HG03558 (cell line): ENCODE measurements around the gene RCOR1.

Experiments
- ATAC-seq: cut with Tn5 transposase; IDR thresholded peaks from one replicate; pipeline ENCODE4 v1.9.1; 2021; ENCODE audit warnings: moderate number of reproducible peaks; ENCODE audit not compliant: unreplicated experiment; ENCODE audit errors: extremely low read depth

Gene RCOR1

DNA sequence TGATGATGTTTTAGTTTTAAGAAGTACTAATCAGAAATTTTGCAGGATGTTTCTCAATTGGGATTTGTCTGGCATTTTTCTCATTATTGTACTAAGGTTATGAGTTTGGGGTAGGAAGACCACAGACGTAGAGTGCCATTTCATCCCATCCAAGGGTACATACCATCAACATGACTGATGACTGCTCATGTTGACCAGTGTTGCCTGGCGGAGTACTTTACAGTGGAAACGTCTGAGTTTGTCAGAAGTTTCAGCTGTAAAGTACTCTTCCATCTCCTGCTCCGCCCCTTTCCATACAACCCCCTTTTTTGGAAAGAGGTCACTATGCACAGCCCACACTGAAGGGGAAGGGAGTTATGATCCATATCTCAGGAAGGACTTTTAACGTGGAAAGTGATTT lies 74.2 kb downstream of the RCOR1 start:
- no peak for ATAC-seq

GRCh38 chr14:102667703-102668102 lies 75.3 kb downstream of the RCOR1 start:
- ATAC-seq, result no peak

- ATAC-seq, result no peak
Measured at GRCh38 chr14:102668291-102668873, 75.9 kb downstream of the RCOR1 start.

GRCh38 chr14:102671410-102671809 lies 79.0 kb downstream of the RCOR1 start:
- no peak for ATAC-seq

DNA sequence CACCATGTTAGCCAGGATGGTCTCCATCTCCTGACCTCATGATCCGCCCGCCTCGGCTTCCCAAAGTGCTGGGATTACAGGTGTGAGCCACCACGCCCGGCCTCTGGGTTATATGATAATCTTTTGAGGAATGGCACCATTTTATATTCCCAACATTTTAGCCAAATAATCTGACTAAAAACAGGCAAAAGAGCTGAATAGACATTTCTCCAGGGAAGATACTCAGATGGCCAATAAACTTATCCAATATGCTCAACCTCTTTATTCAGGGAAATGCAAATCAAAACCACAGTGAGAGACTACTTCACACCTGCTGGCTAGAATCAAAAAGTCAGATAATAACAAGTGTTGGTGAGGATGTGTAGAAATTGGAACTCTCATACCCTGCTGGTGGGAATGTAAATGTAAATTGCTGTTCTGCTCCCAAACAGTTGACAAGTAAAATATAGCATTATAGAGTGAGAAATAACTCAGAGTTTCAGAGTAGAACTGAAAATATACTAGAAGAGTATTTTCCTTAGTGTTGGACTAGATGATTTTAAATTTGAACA lies 80.0 kb downstream of the RCOR1 start:
- ATAC-seq, result no peak

GRCh38 chr14:102675396-102675795 lies 82.9 kb downstream of the RCOR1 start:
- no peak for ATAC-seq

DNA sequence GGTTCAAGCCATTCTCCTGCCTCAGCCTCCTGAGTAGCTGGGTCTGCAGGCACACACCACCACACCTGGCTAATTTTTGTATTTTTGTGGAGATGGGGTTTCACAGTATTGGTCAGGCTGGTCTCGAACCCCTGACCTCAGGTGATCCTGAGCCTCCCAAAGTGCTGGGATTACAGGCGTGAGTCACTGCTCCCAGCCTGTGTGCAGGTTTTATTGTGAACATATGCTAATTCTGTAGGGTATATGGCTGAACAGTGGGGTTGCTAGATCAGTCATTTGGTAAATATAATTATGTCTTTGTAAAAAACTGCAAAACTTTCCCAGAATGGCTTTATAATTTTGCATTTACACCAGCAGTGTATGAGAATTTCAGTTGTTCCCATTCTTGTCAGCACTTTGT lies 85.9 kb downstream of the RCOR1 start:
- ATAC-seq, result no peak

GRCh38 chr14:102683399-102684297 lies 91.2 kb downstream of the RCOR1 start:
- ATAC-seq, result no peak

- no peak for ATAC-seq
Measured at GRCh38 chr14:102684298-102684663, 91.8 kb downstream of the RCOR1 start.

DNA sequence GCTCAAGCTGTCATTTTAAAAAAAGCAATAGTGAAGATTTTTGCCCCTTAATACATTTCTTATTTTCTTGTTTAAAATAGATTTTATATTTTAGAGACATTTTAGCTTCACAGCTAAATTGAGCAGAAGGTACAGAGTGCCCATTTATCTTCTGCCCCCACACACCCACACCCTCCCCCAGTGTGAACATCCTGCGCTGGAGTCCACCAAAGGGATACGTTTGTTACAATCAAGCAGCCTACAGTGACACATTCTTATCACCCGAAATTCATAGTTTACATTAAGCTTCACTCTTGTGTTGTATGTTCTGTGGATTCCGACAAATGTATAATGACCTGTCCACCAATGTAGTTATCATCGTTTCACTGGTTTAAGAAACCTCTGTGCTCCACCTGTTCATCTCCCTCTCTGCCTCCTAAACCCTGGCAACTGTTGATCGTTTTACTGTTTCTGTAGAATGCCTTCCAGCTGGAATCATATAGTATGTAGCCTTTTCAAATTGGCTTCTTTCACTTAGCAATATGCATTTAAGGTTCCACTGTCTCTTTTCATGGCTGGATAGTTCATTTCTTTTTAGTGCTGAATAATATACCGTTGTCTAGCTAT lies 93.8 kb downstream of the RCOR1 start:
- no peak for ATAC-seq

DNA sequence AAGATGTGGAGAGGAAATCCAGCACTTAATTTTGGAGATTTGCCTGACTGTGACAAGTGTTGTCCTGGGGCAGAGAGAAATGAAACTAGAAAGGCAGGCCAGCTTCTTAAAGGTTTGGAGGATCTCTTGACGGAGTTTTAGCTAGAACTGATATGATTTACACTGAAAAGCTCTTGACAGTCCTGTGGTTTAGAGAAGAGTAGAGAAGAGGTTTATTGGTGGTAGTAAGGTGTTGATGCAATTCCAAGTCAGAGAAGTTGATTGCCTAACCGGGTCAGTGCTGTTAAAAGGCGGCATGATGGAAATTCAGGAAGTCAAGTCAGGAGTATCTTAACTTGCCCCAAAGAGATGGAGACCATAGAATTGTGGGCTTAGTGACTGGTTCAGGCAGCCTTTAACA lies 95.8 kb downstream of the RCOR1 start:
- no peak for ATAC-seq

- ATAC-seq, result no peak
Measured at GRCh38 chr14:102690509-102691286, 98.2 kb downstream of the RCOR1 start.

DNA sequence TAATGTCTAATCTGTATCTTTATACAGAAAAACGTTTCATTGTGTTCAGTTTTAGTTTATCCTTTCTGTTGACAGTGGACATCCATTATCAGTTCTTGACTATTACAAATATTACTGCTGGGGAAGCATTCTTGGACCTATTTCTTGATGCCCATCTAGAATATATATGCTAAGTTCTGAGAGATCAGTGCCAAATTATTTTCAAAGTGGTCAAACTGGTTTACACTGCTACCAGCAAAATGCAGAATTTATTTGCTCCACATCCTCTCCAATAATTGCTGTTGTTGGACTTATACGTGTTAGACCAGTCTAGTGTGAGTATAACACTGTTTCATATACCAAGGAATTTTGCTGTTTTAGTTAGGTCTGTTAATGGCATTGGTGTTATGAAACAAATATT lies 99.3 kb downstream of the RCOR1 start:
- ATAC-seq, result no peak

GRCh38 chr14:102692334-102692733 lies 99.9 kb downstream of the RCOR1 start:
- ATAC-seq, result no peak

GRCh38 chr14:102693006-102693755 lies 100.7 kb downstream of the RCOR1 start:
- no peak for ATAC-seq

DNA sequence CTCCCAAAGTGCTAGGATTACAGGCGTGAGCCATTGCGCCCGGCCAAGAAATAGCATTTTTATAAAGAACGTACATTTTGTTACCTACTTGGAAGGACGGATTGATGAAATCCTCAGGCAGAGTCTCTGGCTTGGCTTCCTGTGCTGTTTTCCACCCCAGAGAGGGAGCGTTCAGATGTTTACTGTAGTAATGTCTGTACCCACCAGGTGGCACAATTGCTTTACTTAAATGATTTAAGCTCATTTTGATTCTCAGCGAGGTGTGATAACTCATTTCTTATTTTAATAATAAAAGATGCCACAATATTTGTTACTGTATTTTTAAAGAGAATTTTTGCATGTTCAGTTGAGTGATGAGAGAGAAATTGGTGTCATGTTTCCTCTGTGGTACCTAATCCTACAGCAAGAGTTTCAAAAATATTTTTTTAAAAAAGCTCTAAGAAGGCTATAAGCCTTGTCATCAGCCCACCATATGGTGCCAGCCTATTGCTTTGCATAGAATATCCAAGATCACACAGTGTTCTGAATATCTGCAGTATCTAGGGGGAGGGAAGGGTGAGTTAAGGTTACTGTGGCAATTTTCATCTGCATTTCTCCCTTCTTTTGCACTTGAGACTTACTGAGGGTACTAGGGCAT lies 102.2 kb downstream of the RCOR1 start:
- ATAC-seq, result no peak

GRCh38 chr14:102695167-102695555 lies 102.7 kb downstream of the RCOR1 start:
- no peak for ATAC-seq

- no peak for ATAC-seq
Measured at GRCh38 chr14:102696332-102696731, 103.9 kb downstream of the RCOR1 start.

GRCh38 chr14:102696856-102697495 lies 104.5 kb downstream of the RCOR1 start:
- no peak for ATAC-seq
